ENCODE data around the gene LIN28B.

DNA sequence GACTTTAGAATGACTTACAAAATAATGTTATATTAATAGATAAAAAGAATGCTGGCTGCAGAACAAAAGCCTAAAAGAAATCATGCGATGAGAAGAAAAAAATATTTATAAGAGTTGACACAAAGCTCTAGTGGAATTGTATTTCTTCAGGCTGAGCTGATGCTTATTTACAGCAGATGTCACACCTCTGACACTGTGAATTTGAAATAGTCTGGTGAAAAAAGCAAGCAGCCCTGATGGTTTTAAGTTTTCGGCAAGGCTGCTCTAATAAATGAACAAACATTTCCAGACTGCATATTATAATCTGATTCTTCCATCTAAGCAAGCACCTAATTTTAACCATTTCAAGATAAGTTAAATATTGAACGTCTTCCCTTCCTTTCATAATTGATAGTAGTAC lies 109.9 kb downstream of the LIN28B start:
- TF ChIP-seq SPI1 (IDR thresholded peaks at IDR 0.05; ENCODE audit: borderline replicate concordance, low read depth) (no peak), POLR2AphosphoS5 (IDR thresholded peaks at IDR 0.05; ENCODE audit: low read depth) (no peak)
- TF ChIP-seq, protein P1, sequence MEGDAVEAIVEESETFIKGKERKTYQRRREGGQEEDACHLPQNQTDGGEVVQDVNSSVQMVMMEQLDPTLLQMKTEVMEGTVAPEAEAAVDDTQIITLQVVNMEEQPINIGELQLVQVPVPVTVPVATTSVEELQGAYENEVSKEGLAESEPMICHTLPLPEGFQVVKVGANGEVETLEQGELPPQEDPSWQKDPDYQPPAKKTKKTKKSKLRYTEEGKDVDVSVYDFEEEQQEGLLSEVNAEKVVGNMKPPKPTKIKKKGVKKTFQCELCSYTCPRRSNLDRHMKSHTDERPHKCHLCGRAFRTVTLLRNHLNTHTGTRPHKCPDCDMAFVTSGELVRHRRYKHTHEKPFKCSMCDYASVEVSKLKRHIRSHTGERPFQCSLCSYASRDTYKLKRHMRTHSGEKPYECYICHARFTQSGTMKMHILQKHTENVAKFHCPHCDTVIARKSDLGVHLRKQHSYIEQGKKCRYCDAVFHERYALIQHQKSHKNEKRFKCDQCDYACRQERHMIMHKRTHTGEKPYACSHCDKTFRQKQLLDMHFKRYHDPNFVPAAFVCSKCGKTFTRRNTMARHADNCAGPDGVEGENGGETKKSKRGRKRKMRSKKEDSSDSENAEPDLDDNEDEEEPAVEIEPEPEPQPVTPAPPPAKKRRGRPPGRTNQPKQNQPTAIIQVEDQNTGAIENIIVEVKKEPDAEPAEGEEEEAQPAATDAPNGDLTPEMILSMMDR (IDR thresholded peaks at IDR 0.05; ENCODE audit: insufficient read depth, low read length) = no peak
- TF ChIP-seq, protein P2, sequence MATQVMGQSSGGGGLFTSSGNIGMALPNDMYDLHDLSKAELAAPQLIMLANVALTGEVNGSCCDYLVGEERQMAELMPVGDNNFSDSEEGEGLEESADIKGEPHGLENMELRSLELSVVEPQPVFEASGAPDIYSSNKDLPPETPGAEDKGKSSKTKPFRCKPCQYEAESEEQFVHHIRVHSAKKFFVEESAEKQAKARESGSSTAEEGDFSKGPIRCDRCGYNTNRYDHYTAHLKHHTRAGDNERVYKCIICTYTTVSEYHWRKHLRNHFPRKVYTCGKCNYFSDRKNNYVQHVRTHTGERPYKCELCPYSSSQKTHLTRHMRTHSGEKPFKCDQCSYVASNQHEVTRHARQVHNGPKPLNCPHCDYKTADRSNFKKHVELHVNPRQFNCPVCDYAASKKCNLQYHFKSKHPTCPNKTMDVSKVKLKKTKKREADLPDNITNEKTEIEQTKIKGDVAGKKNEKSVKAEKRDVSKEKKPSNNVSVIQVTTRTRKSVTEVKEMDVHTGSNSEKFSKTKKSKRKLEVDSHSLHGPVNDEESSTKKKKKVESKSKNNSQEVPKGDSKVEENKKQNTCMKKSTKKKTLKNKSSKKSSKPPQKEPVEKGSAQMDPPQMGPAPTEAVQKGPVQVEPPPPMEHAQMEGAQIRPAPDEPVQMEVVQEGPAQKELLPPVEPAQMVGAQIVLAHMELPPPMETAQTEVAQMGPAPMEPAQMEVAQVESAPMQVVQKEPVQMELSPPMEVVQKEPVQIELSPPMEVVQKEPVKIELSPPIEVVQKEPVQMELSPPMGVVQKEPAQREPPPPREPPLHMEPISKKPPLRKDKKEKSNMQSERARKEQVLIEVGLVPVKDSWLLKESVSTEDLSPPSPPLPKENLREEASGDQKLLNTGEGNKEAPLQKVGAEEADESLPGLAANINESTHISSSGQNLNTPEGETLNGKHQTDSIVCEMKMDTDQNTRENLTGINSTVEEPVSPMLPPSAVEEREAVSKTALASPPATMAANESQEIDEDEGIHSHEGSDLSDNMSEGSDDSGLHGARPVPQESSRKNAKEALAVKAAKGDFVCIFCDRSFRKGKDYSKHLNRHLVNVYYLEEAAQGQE (IDR thresholded peaks at IDR 0.05; ENCODE audit: insufficient replicate concordance, low read depth) = no peak
